Mesenchymal stem cell (in vitro differentiated cells and primary cell): ENCODE measurements around the gene ALG10. TPM values are rescaled to one million over a fixed set of nuclear protein-coding genes. Genes with fewer than 3 reads are reported as not detected.
"Not testable (repeated sequence)": the region's sequence is repeated elsewhere in the genome, so short reads cannot be mapped to it uniquely, and the experiment has no call there.

Source experiments
- DNase-seq: peaks from one replicate; pipeline ENCODE4 v3.0.0-alpha.2; 2013
- H2AFZ ChIP-seq: one replicate; pipeline ENCODE4 v1.6.1; 2013; ENCODE audit warnings: low read depth, mild to moderate bottlenecking, control low read depth, inconsistent platforms, low read length, moderate library complexity
- H2AK5ac ChIP-seq: 2 replicates; pipeline ENCODE4 v1.6.1; 2013; ENCODE audit warnings: low read length, moderate library complexity, mild to moderate bottlenecking, inconsistent platforms; ENCODE audit not compliant: severe bottlenecking
- H2BK120ac ChIP-seq: one replicate; pipeline ENCODE4 v1.6.1; 2013; ENCODE audit warnings: low read depth, mild to moderate bottlenecking, inconsistent platforms, low read length, moderate library complexity
- H2BK12ac ChIP-seq, 2 experiments: one replicate each; pipeline ENCODE4 v1.6.1; 2013; ENCODE audit warnings: inconsistent platforms in 2 of 2, low read length in 2 of 2, mild to moderate bottlenecking in 2 of 2, moderate library complexity in 2 of 2, control low read depth in 1 of 2
- H2BK15ac ChIP-seq: one replicate; pipeline ENCODE4 v1.6.1; 2013; ENCODE audit warnings: mild to moderate bottlenecking, low read depth, inconsistent platforms; ENCODE audit not compliant: poor library complexity, severe bottlenecking
- H2BK5ac ChIP-seq: 2 replicates; pipeline ENCODE4 v1.6.1; 2013; ENCODE audit warnings: low read depth, mild to moderate bottlenecking, low read length, control low read depth, inconsistent platforms; ENCODE audit not compliant: poor library complexity, severe bottlenecking
- H3K14ac ChIP-seq, 2 experiments: one replicate each; pipeline ENCODE4 v1.6.1; 2013; ENCODE audit warnings: inconsistent platforms in 2 of 2, low read length in 2 of 2, control low read depth in 1 of 2, mild to moderate bottlenecking in 1 of 2, moderate library complexity in 1 of 2
- H3K18ac ChIP-seq, 2 experiments: one replicate each; pipeline ENCODE4 v1.6.1; 2013; ENCODE audit warnings: inconsistent platforms in 2 of 2, low read length in 2 of 2, control low read depth in 1 of 2, low read depth in 1 of 2, mild to moderate bottlenecking in 1 of 2
- H3K23ac ChIP-seq, 2 experiments: one replicate each; pipeline ENCODE4 v1.6.1; 2013; ENCODE audit warnings: inconsistent platforms in 2 of 2, low read length in 2 of 2, mild to moderate bottlenecking in 2 of 2, moderate library complexity in 2 of 2, control low read depth in 1 of 2
- H3K27ac ChIP-seq: 2 replicates; pipeline ENCODE4 v1.5.1; 2013; ENCODE audit warnings: mild to moderate bottlenecking, moderate library complexity, low read length, control low read depth, inconsistent platforms; ENCODE audit not compliant: poor library complexity, severe bottlenecking
- H3K27me3 ChIP-seq, 2 experiments: 2 replicates each; pipeline versions ENCODE4 v1.6.1 to v1.7.0; 2013; ENCODE audit warnings: low read length in 2 of 2, mild to moderate bottlenecking in 2 of 2, moderate library complexity in 2 of 2, control low read depth in 1 of 2, inconsistent platforms in 1 of 2; ENCODE audit not compliant: control insufficient read depth in 1 of 2, insufficient read depth in 1 of 2
- H3K36me3 ChIP-seq, 2 experiments: 2 replicates each; pipeline versions ENCODE4 v1.6.1 to v1.7.0; 2013; ENCODE audit warnings: low read length in 2 of 2, control low read depth in 1 of 2, inconsistent platforms in 1 of 2, low read depth in 1 of 2, mild to moderate bottlenecking in 1 of 2; ENCODE audit not compliant: insufficient read depth in 2 of 2, control insufficient read depth in 1 of 2
- H3K4ac ChIP-seq, 2 experiments: one replicate each; pipeline ENCODE4 v1.6.1; 2013; ENCODE audit warnings: inconsistent platforms in 2 of 2, low read length in 2 of 2, mild to moderate bottlenecking in 2 of 2, moderate library complexity in 2 of 2, control low read depth in 1 of 2, low read depth in 1 of 2
- H3K4me1 ChIP-seq: 2 replicates; pipeline ENCODE4 v1.6.1; 2013; ENCODE audit warnings: low read depth, low read length, control low read depth; ENCODE audit not compliant: control insufficient read depth, insufficient read depth
- H3K4me2 ChIP-seq: 2 replicates; pipeline ENCODE4 v1.6.1; 2013; ENCODE audit warnings: low read length, mild to moderate bottlenecking, inconsistent platforms; ENCODE audit not compliant: poor library complexity, severe bottlenecking
- H3K4me3 ChIP-seq, 2 experiments: 2 replicates each; pipeline versions ENCODE4 v1.5.1 to v1.7.0; 2013; ENCODE audit warnings: low read length in 2 of 2, mild to moderate bottlenecking in 2 of 2, control low read depth in 1 of 2, low read depth in 1 of 2; ENCODE audit not compliant: insufficient read depth in 1 of 2
- H3K79me1 ChIP-seq: replicated peaks from 2 replicates; pipeline ENCODE4 v1.6.1; 2013; ENCODE audit warnings: mild to moderate bottlenecking, control low read depth, low read length, inconsistent platforms; ENCODE audit not compliant: poor library complexity, severe bottlenecking
- H3K9ac ChIP-seq: 2 replicates; pipeline ENCODE4 v1.7.0; 2013; ENCODE audit warnings: mild to moderate bottlenecking, low read length, moderate library complexity
- H3K9me3 ChIP-seq: 2 replicates; pipeline ENCODE4 v1.7.0; 2013; ENCODE audit warnings: mild to moderate bottlenecking, low read length; ENCODE audit not compliant: control insufficient read depth
- H4K8ac ChIP-seq: one replicate; pipeline ENCODE4 v1.6.1; 2013; ENCODE audit warnings: inconsistent platforms, mild to moderate bottlenecking, low read length, moderate library complexity
- H4K91ac ChIP-seq: one replicate; pipeline ENCODE4 v1.6.1; 2013; ENCODE audit warnings: mild to moderate bottlenecking, low read length, inconsistent platforms
- WGBS: methylation state at CpG from one replicate; pipeline ENCODE4 v1.1.7; 2013; ENCODE audit warnings: mixed read lengths; 5-methylcytosine and 5-hydroxymethylcytosine counted together
- polyA plus RNA-seq, 2 experiments: library from polyadenylated mRNA; stranded (reverse); fragments of 200-250 nt; gene quantifications; one replicate each; pipeline ENCODE4 v1.2.3, GENCODE V29; 2013

The ALG10 gene
- polyA plus RNA-seq (2013, experiment 1 of 2), result 2.4 TPM
- polyA plus RNA-seq (2013, experiment 2 of 2), result 2.6 TPM

- Histone ChIP-seq H3K79me1 (peaks cover 1% of the 10 kb centered on the region), H3K36me3 (no peaks in the 10 kb centered on the region), H3K27me3 (no peaks in the 10 kb centered on the region), H3K18ac (no peak within 1 kb of the TSS), H3K27ac (peak within 1 kb of the TSS; percentile 56), H2BK5ac (no peak within 1 kb of the TSS), H2BK120ac (no peak within 1 kb of the TSS), H3K4me1 (no peaks in the 10 kb centered on the region), H3K4ac (peak within 1 kb of the TSS in 1 of 2 experiments; percentile 59), H2BK12ac (no peak within 1 kb of the TSS), H2AK5ac (no peak within 1 kb of the TSS), H3K9me3 (no peaks in the 10 kb centered on the region), H3K14ac (no peak within 1 kb of the TSS), H4K8ac (peak within 1 kb of the TSS; percentile 96), H3K4me3 (peak within 1 kb of the TSS; percentile 67 to 94), H2BK15ac (no peak within 1 kb of the TSS), H2AFZ (peak within 1 kb of the TSS; percentile 81), H3K4me2 (peak within 1 kb of the TSS; percentile 69), H4K91ac (no peak within 1 kb of the TSS), H3K9ac (peak within 1 kb of the TSS; percentile 94), H3K23ac (no peak within 1 kb of the TSS)
- DNase-seq, result peak; percentile 98
- WGBS, result under 1% methylated on average over 35 of the region's 44 CpGs
Observed at GRCh38 chr12:34022079-34022830, at the start of gene ALG10. Gene ALG10 (plus strand): TSS chr12:34022496. CDS start chr12:34022600, 104 bp downstream.

- not testable (repeated sequence) for H3K36me3 ChIP-seq, H2AFZ ChIP-seq, H3K23ac ChIP-seq, H2BK12ac ChIP-seq, H2BK5ac ChIP-seq, H4K8ac ChIP-seq, H3K18ac ChIP-seq, H3K4me3 ChIP-seq, H2BK15ac ChIP-seq, H2BK120ac ChIP-seq, H3K27me3 ChIP-seq, H3K4me2 ChIP-seq, H3K14ac ChIP-seq, H3K9me3 ChIP-seq, DNase-seq, H4K91ac ChIP-seq, H2AK5ac ChIP-seq, H3K4ac ChIP-seq, H3K4me1 ChIP-seq, H3K9ac ChIP-seq, H3K79me1 ChIP-seq, H3K27ac ChIP-seq
- WGBS, result 77% methylated on average over 5 of the region's 5 CpGs
Observed at GRCh38 chr12:33972884-33973283, 49.4 kb upstream of the ALG10 start.

GRCh38 chr12:33977887-33978286 lies 44.4 kb upstream of the ALG10 start:
- no peak overlapping the region for H3K18ac ChIP-seq
- WGBS, result no CpG with 5 or more reads among the region's 1 CpG
- H3K4ac ChIP-seq, result no peak overlapping the region
- H3K27ac ChIP-seq, result no peak overlapping the region
- H2AFZ ChIP-seq, result no peak overlapping the region
- H3K36me3 ChIP-seq, result no peaks in the 10 kb centered on the region
- DNase-seq, result no peak
- no peak overlapping the region for H3K4me3 ChIP-seq
- H2BK12ac ChIP-seq, result no peak overlapping the region
- H3K27me3 ChIP-seq, result no peaks in the 10 kb centered on the region
- H2AK5ac ChIP-seq, result no peak overlapping the region
- no peak overlapping the region for H2BK15ac ChIP-seq
- H3K9me3 ChIP-seq, result no peaks in the 10 kb centered on the region
- H2BK5ac ChIP-seq, result no peak overlapping the region
- no peak overlapping the region for H3K14ac ChIP-seq
- no peak overlapping the region for H3K9ac ChIP-seq
- no peaks in the 10 kb centered on the region for H3K79me1 ChIP-seq
- H2BK120ac ChIP-seq, result no peak overlapping the region
- no peak overlapping the region for H4K8ac ChIP-seq
- no peak overlapping the region for H3K23ac ChIP-seq
- H3K4me1 ChIP-seq, result no peaks in the 10 kb centered on the region
- no peak overlapping the region for H4K91ac ChIP-seq
- H3K4me2 ChIP-seq, result no peak overlapping the region

- Histone ChIP-seq H3K79me1 (no peaks in the 10 kb centered on the region), H4K91ac (no peak overlapping the region), H3K14ac (no peak overlapping the region), H3K27ac (no peak overlapping the region), H2AFZ (no peak overlapping the region), H3K23ac (no peak overlapping the region), H3K9ac (no peak overlapping the region), H2BK5ac (no peak overlapping the region), H2AK5ac (no peak overlapping the region), H2BK15ac (no peak overlapping the region), H3K4ac (no peak overlapping the region), H4K8ac (no peak overlapping the region), H3K18ac (no peak overlapping the region), H2BK120ac (no peak overlapping the region), H3K4me2 (no peak overlapping the region), H3K27me3 (no peaks in the 10 kb centered on the region), H3K36me3 (no peaks in the 10 kb centered on the region), H3K9me3 (no peaks in the 10 kb centered on the region), H2BK12ac (no peak overlapping the region), H3K4me3 (no peak overlapping the region), H3K4me1 (no peaks in the 10 kb centered on the region)
- DNase-seq, result no peak
- WGBS, result 71% methylated on average over 3 of the region's 4 CpGs
Observed at GRCh38 chr12:33988197-33988805, 34.0 kb upstream of the ALG10 start.
